GM23248 (cell line): ENCODE results near the gene CNDP1. TPM values are rescaled to one million over a fixed set of nuclear protein-coding genes. Genes with fewer than 3 reads are reported as not detected.

Experiments used
- DNase-seq: peaks from one replicate; pipeline ENCODE4 v3.0.0-alpha.2; 2015
- H2AFZ ChIP-seq: fragments of 200-600 bp; sonication (generic); 2 replicates; pipeline ENCODE4 v1.6.1; 2016; ENCODE audit warnings: antibody characterized with exemption
- H3F3A ChIP-seq: fragments of 200-600 bp; sonication (generic); 2 replicates; pipeline ENCODE4 v1.6.1; 2016; ENCODE audit warnings: mild to moderate bottlenecking, antibody characterized with exemption, mixed run types; ENCODE audit not compliant: insufficient read depth
- H3K27ac ChIP-seq: fragments of 200-600 bp; sonication (generic); 2 replicates; pipeline ENCODE4 v1.5.1; 2016; ENCODE audit warnings: mild to moderate bottlenecking
- H3K27me3 ChIP-seq: fragments of 200-600 bp; sonication (generic); replicated peaks from 2 replicates; pipeline ENCODE4 v1.6.1; 2016; ENCODE audit warnings: mild to moderate bottlenecking; ENCODE audit not compliant: insufficient read depth
- H3K36me3 ChIP-seq: fragments of 200-600 bp; sonication (generic); 2 replicates; pipeline ENCODE4 v1.6.1; 2016; ENCODE audit warnings: low read depth, mild to moderate bottlenecking
- H3K4me1 ChIP-seq: fragments of 200-600 bp; sonication (generic); 2 replicates; pipeline ENCODE4 v1.6.1; 2016; ENCODE audit warnings: mild to moderate bottlenecking; ENCODE audit not compliant: insufficient read depth
- H3K4me2 ChIP-seq: fragments of 200-600 bp; sonication (generic); one replicate; pipeline ENCODE4 v1.6.1; 2016; ENCODE audit warnings: mild to moderate bottlenecking; ENCODE audit not compliant: unreplicated experiment
- H3K4me3 ChIP-seq: fragments of 200-600 bp; sonication (generic); 2 replicates; pipeline ENCODE4 v1.5.1; 2016; ENCODE audit warnings: mild to moderate bottlenecking
- H3K79me2 ChIP-seq: fragments of 200-600 bp; sonication (generic); 2 replicates; pipeline ENCODE4 v1.6.1; 2016; ENCODE audit warnings: mild to moderate bottlenecking; ENCODE audit not compliant: insufficient read depth
- H3K9ac ChIP-seq: fragments of 200-600 bp; sonication (generic); 2 replicates; pipeline ENCODE4 v1.6.1; 2016; ENCODE audit warnings: mild to moderate bottlenecking
- H3K9me2 ChIP-seq: fragments of 200-600 bp; sonication (generic); 2 replicates; pipeline ENCODE4 v1.6.1; 2016; ENCODE audit warnings: mixed run types, mild to moderate bottlenecking, moderate library complexity; ENCODE audit not compliant: insufficient read depth
- H3K9me3 ChIP-seq: fragments of 200-600 bp; sonication (generic); one replicate; pipeline ENCODE4 v1.6.1; 2017; ENCODE audit warnings: low read depth
- H4K20me1 ChIP-seq: fragments of 200-600 bp; sonication (generic); 2 replicates; pipeline ENCODE4 v1.6.0; 2016; ENCODE audit not compliant: insufficient read depth
- EZH2 ChIP-seq: fragments of 200-600 bp; sonication (generic); IDR thresholded peaks from 2 replicates; pipeline ENCODE4 v1.6.1; 2018; ENCODE audit warnings: antibody characterized with exemption, mild to moderate bottlenecking; ENCODE audit not compliant: insufficient read depth, poor library complexity, severe bottlenecking
- EZH2phosphoT487 ChIP-seq: fragments of 200-600 bp; sonication (generic); IDR thresholded peaks from 2 replicates; pipeline ENCODE4 v1.6.1; 2018; ENCODE audit warnings: antibody characterized with exemption, moderate library complexity, mild to moderate bottlenecking, low read depth; ENCODE audit not compliant: insufficient read depth
- WGBS, 2 experiments: methylation state at CpG; one replicate each; pipeline ENCODE4 v1.1.6; 2015 to 2017; ENCODE audit warnings: low lambda C conversion rate in 2 of 2, low coverage in 1 of 2; ENCODE audit errors: missing lambda C conversion rate in 2 of 2; 5-methylcytosine and 5-hydroxymethylcytosine counted together
- in situ Hi-C: fragments of 300-500 bp; cut with MboI; formaldehyde crosslinking; loops from 2 replicates; pipeline ENCODE4 v1.15.0; 2020
- polyA plus RNA-seq: library from polyadenylated mRNA; unstranded; fragments of >200 nt; fragmentation: Nextera tagmentation; extraction: Ambion mirVana; gene quantifications from 2 replicates; pipeline ENCODE4 v1.2.1, GENCODE V29; 2016
- total RNA-seq: library from RNA; depleted of rRNA; stranded (reverse); fragments of >200 nt; shearing (Covaris generic); gene quantifications from 2 replicates; pipeline ENCODE4 v1.2.3, GENCODE V29; 2014

The CNDP1 gene
- total and polyA plus RNA-seq, 2 experiments from 2014 or later = not detected

DNA sequence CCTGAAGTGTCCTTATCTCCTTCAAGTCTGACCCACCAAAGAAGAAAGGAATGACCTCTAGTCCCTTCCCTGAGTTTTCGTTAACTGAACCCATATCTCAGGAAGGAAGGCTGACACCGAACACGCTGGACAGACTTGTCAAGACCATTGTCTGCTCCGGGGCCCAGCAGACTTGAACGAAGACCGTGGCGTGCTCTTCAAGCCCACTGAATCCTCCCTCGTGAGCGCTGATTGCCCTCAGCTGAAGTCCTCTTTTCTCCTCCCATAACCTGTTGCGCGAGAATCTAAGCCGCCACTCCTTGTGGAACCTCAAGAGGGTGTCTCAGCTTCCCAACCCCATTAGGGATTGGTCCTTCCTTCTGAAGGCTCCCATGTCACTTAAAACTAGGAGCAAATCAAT, 634 bp upstream of the CNDP1 start:
- Histone ChIP-seq H3K36me3 (no peaks in the 10 kb centered on the region), H3F3A (no peaks in the 10 kb centered on the region), H3K9ac (no peak overlapping the region), H3K9me2 (no peaks in the 10 kb centered on the region), H3K79me2 (no peaks in the 10 kb centered on the region), H3K27me3 (no peaks in the 10 kb centered on the region; the same call in 1 of the 2 replicates), H3K27ac (no peak overlapping the region), H3K4me1 (no peaks in the 10 kb centered on the region), H3K9me3 (no peaks in the 10 kb centered on the region), H3K4me2 (no peak overlapping the region), H2AFZ (no peak overlapping the region), H4K20me1 (no peaks in the 10 kb centered on the region; the same call in 1 of the 2 replicates), H3K4me3 (no peak overlapping the region)
- TF ChIP-seq EZH2 (no peak), EZH2phosphoT487 (no peak)
- DNase-seq = no peak
- in situ Hi-C loops = no loop called here
- 89 to 92% methylated on average over 12 of the region's 12 CpGs for WGBS, 2 experiments

DNA sequence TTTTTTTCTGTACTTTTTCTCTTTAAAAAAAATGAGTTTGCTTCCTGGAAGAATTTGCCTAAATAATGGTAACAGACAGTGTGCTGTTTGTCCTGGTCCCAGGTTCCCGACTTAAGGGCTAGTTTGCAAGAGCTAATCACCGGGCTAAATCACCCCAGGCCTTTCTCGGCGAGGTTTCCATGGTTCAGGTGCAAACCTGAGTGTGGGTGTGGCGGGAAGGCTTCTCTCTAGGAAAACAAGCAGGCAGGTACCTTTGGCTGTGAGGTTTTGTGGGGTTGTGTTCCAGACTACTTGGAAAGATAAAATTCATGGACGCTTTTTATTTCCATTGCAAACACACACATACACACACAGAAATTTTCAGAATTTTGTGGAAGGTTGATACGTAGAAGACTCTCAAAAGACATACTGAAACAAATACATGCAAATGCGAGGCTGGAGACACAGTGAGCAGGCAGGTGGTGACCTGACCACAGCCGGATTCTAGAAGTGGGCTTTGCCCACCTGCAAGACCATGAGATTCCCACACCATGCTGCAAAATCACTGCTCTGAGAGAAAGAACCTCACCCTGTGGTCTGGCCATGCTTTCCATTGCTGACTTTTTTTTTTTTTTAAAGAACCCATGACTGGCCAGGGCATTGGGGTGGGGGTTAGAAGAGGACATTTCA, 815 bp downstream of the CNDP1 start:
- no peak overlapping the region for H2AFZ ChIP-seq
- no peak for DNase-seq
- no peaks in the 10 kb centered on the region for H3K9me2 ChIP-seq
- H3K4me3 ChIP-seq = no peak overlapping the region
- 56 to 61% methylated on average over 9 of the region's 9 CpGs for WGBS, 2 experiments
- no peak overlapping the region for H3K27ac ChIP-seq
- TF ChIP-seq EZH2phosphoT487 (no peak), EZH2 (no peak)
- H3K9me3 ChIP-seq = no peaks in the 10 kb centered on the region
- no peak overlapping the region for H3K9ac ChIP-seq
- in situ Hi-C loops = no loop called here
- no peaks in the 10 kb centered on the region for H3K4me1 ChIP-seq
- no peaks in the 10 kb centered on the region for H3K36me3 ChIP-seq
- no peaks in the 10 kb centered on the region for H3F3A ChIP-seq
- no peaks in the 10 kb centered on the region; the same call in 1 of the 2 replicates for H3K27me3 ChIP-seq
- H3K4me2 ChIP-seq = no peak overlapping the region
- H3K79me2 ChIP-seq = no peaks in the 10 kb centered on the region
- no peaks in the 10 kb centered on the region; the same call in 1 of the 2 replicates for H4K20me1 ChIP-seq

DNA sequence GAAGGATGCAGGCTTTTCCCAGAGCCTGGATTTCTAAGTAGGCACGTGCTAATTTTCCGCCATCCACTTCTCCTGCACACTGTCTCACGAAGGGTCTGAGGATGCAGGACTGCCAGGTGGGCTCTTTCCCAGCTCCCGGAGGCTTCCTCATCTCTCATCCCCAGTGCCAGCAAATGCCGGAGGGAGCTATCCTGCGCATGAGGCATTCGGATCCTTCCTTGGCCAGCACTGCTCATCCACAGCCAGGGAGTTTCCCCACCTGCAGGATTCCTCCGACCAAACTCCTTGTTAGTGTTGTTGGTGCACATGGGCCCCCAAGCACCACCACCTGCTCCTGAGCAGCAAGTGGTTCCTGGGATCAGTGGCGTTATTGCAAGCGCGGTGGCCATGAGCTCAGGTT, 5.0 kb downstream of the CNDP1 start:
- Histone ChIP-seq H3K4me1 (no peaks in the 10 kb centered on the region), H3K79me2 (no peaks in the 10 kb centered on the region), H4K20me1 (no peaks in the 10 kb centered on the region; the same call in 1 of the 2 replicates), H3K4me3 (no peak overlapping the region), H3K9me2 (no peaks in the 10 kb centered on the region), H3K27me3 (no peaks in the 10 kb centered on the region; the same call in 1 of the 2 replicates), H3K4me2 (no peak overlapping the region), H3K9me3 (no peaks in the 10 kb centered on the region), H3K9ac (no peak overlapping the region), H2AFZ (no peak overlapping the region), H3K27ac (no peak overlapping the region), H3F3A (no peaks in the 10 kb centered on the region), H3K36me3 (no peaks in the 10 kb centered on the region)
- no peak for TF ChIP-seq EZH2phosphoT487
- no peak for TF ChIP-seq EZH2
- WGBS, 2 experiments = 84 to 86% methylated on average over 11 of the region's 11 CpGs
- DNase-seq = no peak
- in situ Hi-C loops = no loop called here

DNA sequence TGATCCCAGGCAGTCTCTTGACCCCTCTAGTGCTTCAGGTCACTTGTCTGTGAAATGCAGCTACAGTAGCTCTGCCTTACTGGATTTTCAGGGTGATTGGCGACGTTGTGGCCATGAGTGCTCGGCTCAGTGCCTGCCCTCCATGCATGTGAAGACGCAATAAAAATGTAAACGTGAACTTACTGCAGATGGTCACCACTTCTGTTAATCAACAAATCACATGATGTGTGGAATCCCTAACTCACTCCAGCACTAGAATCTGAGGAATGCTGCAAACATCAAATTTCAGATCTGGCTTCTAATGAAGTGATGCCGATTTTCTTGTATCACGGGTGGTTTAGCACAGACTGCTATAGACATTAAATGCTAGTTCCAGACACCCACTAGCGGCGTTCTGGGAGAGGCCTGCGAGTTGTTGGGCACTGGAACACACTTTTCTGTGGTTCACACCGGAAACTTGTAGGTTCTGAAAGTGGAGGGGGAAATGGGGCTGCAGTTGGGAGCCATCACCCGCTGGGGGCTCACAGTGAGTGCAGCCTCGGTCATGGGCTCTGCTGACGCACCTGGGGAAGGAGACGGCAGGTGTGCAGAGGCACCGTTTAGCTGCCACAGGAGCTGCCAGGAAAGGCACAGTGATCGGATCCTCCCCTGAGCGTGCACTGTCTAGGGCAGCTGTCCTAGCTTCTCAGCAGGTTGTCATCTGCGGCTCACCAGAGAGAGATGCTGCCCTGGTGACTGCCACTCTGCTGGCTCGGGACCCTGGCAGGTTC, 6.5 kb downstream of the CNDP1 start:
- no peak for DNase-seq
- H3F3A ChIP-seq = no peaks in the 10 kb centered on the region
- H3K9me2 ChIP-seq = no peaks in the 10 kb centered on the region
- no peaks in the 10 kb centered on the region for H3K9me3 ChIP-seq
- H4K20me1 ChIP-seq = no peaks in the 10 kb centered on the region; the same call in 1 of the 2 replicates
- H3K4me3 ChIP-seq = no peak overlapping the region
- H3K27me3 ChIP-seq = no peaks in the 10 kb centered on the region; the same call in 1 of the 2 replicates
- H3K27ac ChIP-seq = no peak overlapping the region
- H3K36me3 ChIP-seq = no peaks in the 10 kb centered on the region
- H3K4me1 ChIP-seq = no peaks in the 10 kb centered on the region
- no peak overlapping the region for H3K9ac ChIP-seq
- in situ Hi-C loops = no loop called here
- no peak overlapping the region for H3K4me2 ChIP-seq
- no peak overlapping the region for H2AFZ ChIP-seq
- WGBS, 2 experiments = 57% methylated on average over 20 of the region's 20 CpGs
- H3K79me2 ChIP-seq = no peaks in the 10 kb centered on the region
- TF ChIP-seq EZH2 = no peak
- TF ChIP-seq EZH2phosphoT487 = no peak
